Keratinocyte (primary cell): Measurements from ENCODE around the gene BANP.
"Not testable (repeated sequence)": the region's sequence is repeated elsewhere in the genome, so short reads cannot be mapped to it uniquely, and the experiment has no call there.

Source experiments
- EZH2 ChIP-seq: IDR thresholded peaks from one replicate; pipeline ENCODE4 v1.6.1; 2012; ENCODE audit warnings: inconsistent platforms, mild to moderate bottlenecking, low read length, moderate library complexity
- TF ChIP-seq, protein P1 (sequence below), 3 experiments: IDR thresholded peaks in 1 of 3; conservative IDR thresholded peaks in 1 of 3; optimal IDR thresholded peaks in 1 of 3; 2 replicates in 2 of 3; 3 replicates in 1 of 3; pipeline versions ENCODE3 to v1.5.1; 2011; ENCODE audit warnings: low read length in 3 of 3, mild to moderate bottlenecking in 3 of 3, moderate library complexity in 2 of 3, control low read depth in 1 of 3, inconsistent platforms in 1 of 3; ENCODE audit not compliant: insufficient read depth in 2 of 3; ENCODE audit errors: extremely low read depth in 1 of 3

DNA sequence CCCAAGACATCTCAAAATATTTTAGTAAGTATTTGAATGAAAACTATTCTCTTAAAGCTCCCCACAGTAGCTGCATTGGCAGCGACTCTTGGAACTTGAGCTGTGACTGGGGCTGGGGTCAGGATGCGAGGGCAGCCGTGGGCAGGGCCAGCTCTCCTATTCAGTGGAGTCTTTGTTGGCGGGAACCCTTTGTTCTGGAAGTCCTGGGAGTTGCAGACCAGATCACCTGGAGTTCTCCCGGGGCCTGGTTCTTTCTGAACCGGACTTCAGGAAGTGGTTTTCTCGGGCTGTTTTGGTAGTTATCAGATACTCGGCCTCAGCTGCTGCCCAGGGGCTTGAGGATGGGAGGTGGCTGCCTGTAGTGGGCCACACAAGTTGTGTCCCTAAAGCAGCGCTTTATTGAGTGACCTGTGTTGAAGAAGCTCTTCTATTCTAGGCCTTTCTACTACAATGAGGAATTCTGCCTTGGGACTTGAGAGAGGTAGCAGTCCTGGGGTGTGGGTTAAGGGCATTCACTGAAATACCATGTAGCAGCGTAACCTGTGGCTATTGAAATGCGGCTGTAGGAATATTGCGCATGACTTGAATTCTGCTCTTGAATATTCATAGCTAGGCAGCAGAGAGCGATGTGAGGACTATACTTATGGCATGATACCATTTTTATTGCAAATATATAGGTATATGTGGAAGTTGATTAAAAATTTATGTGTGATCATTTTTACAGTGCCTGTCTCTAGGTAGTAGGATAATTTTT, 77.1 kb downstream of the BANP start:
- TF ChIP-seq, protein P1, sequence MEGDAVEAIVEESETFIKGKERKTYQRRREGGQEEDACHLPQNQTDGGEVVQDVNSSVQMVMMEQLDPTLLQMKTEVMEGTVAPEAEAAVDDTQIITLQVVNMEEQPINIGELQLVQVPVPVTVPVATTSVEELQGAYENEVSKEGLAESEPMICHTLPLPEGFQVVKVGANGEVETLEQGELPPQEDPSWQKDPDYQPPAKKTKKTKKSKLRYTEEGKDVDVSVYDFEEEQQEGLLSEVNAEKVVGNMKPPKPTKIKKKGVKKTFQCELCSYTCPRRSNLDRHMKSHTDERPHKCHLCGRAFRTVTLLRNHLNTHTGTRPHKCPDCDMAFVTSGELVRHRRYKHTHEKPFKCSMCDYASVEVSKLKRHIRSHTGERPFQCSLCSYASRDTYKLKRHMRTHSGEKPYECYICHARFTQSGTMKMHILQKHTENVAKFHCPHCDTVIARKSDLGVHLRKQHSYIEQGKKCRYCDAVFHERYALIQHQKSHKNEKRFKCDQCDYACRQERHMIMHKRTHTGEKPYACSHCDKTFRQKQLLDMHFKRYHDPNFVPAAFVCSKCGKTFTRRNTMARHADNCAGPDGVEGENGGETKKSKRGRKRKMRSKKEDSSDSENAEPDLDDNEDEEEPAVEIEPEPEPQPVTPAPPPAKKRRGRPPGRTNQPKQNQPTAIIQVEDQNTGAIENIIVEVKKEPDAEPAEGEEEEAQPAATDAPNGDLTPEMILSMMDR (optimal IDR thresholded peaks at IDR 0.05 in 1 of 3, IDR thresholded peaks at IDR 0.05 in 1 of 3, conservative IDR thresholded peaks at IDR 0.05 in 1 of 3; ENCODE audit: extremely low read depth in 1 of 3, insufficient read depth in 2 of 3, low read length in 3 of 3): not testable (repeated sequence)
- TF ChIP-seq EZH2: not testable (repeated sequence)
